Transverse colon (tissue), 4 donors: ENCODE results near the gene PYROXD2. TPM values are rescaled to one million over a fixed set of nuclear protein-coding genes. Genes with fewer than 3 reads are reported as not detected.
A peak's percentile ranks its signal among the peaks of the same experiment; 100 is the strongest.

Source experiments
- DNase-seq: peaks from one replicate; pipeline ENCODE4 v3.0.0-alpha.2; 2019
- H3K27ac ChIP-seq, 4 donors: fragments of 200-600 bp; sonication (generic); 2 replicates each; pipeline ENCODE4 v1.5.1; 2016 to 2018; ENCODE audit warnings: inconsistent platforms in 4 of 4
- H3K27me3 ChIP-seq: fragments of 200-600 bp; sonication (generic); 2 replicates; pipeline ENCODE4 v1.5.1; 2017; ENCODE audit warnings: inconsistent platforms
- H3K36me3 ChIP-seq, 4 donors: fragments of 200-600 bp; sonication (generic); 2 replicates each; pipeline ENCODE4 v1.5.1; 2017 to 2019; ENCODE audit warnings: inconsistent platforms in 4 of 4
- H3K4me1 ChIP-seq, 4 donors: fragments of 200-600 bp; sonication (generic); 2 replicates each; pipeline ENCODE4 v1.5.1; 2017 to 2020; ENCODE audit warnings: inconsistent platforms in 4 of 4
- H3K4me3 ChIP-seq, 4 donors: fragments of 200-600 bp; sonication (generic); 1 replicate in 1 of 4; 2 replicates in 3 of 4; pipeline versions ENCODE4 v1.5.1 to v1.6.1; 2017 to 2019; ENCODE audit warnings: inconsistent platforms in 4 of 4
- H3K9me3 ChIP-seq, 2 donors: fragments of 200-600 bp; sonication (generic); 2 replicates each; pipeline ENCODE4 v1.5.1; 2017 to 2019; ENCODE audit warnings: inconsistent platforms in 2 of 2
- EP300 ChIP-seq: sonication (generic); formaldehyde crosslinking; IDR thresholded peaks from one replicate; pipeline ENCODE4 v1.6.1; 2017; ENCODE audit warnings: antibody characterized with exemption, low read depth
- POLR2A ChIP-seq: fragments of 450-650 bp; IDR thresholded peaks from one replicate; pipeline ENCODE4 v1.6.1; 2016; ENCODE audit warnings: antibody characterized with exemption, mild to moderate bottlenecking, moderate library complexity
- POLR2AphosphoS5 ChIP-seq, 3 donors: sonication (generic); formaldehyde crosslinking; IDR thresholded peaks; one replicate each; pipeline ENCODE4 v1.6.1; 2016; ENCODE audit warnings: antibody characterized with exemption in 3 of 3
- WGBS, 2 donors: methylation state at CpG; one replicate each; pipeline ENCODE4 v1.1.5; 2018; ENCODE audit warnings: low coverage in 1 of 2; 5-methylcytosine and 5-hydroxymethylcytosine counted together
- in situ Hi-C, 4 donors: fragments of 200-750 bp; cut with MboI; loops; one replicate each; pipeline versions ENCODE4 v1.15.0 to v1.15.1; 2017; ENCODE audit warnings: low sequenced_read_pairs in 3 of 4, low pct_ligation_motif_present in 1 of 4, low pct_unique_long_range_greater_than_20kb in 1 of 4
- intact Hi-C: fragments of 100-400 bp; cut with DNase I; formaldehyde crosslinking; loops from one replicate; pipeline ENCODE4 v1.15.1; 2023; ENCODE audit warnings: low total_unique reads
- total RNA-seq, 4 donors: library from RNA; depleted of rRNA; stranded (reverse); fragments of >200 nt; gene quantifications; one replicate each; pipeline ENCODE4 v1.1.0, GENCODE V29; 2016
- TF ChIP-seq, protein P1 (sequence below), 5 experiments: fragments of 200-600 bp in 3 of 5; fragments of 450-650 bp in 2 of 5; sonication (generic) in 3 of 5; IDR thresholded peaks; 1 replicate in 2 of 5; 2 replicates in 3 of 5; pipeline ENCODE4 v1.5.1; 2016 to 2017; ENCODE audit warnings: antibody characterized with exemption in 5 of 5, inconsistent platforms in 3 of 5, mild to moderate bottlenecking in 2 of 5, moderate library complexity in 1 of 5

The PYROXD2 gene
- total RNA-seq, 4 donors from 2014 or later: 3.0 to 14.9 (median 8.4) TPM

DNA sequence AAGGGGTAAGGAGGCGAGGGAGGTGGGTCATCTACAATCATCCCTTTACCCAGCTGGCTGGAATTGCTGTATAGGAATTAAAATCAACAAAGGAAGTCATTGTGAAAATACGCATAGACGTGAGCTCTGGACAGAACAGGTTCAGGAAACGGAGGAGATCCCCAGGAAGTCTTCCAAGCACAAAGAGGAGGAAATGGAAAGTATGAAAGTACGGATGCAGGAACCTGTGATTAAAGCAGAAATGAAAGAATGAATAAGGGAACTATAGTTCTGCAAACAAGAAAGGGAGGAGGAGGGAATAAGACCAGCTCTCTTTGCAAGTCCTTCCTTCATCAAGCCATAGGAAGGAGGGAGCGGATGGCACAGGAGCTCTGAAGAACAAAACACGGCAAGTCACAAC is 61.8 kb downstream of the PYROXD2 start:
- Histone ChIP-seq H3K27me3 (no peaks in the 10 kb centered on the region), H3K9me3 (no peaks in the 10 kb centered on the region), H3K36me3 (no peaks in the 10 kb centered on the region), H3K4me1 (peaks cover 3 to 12% (median 6%) of the 10 kb centered on the region in 4 donors), H3K4me3 (no peak overlapping the region), H3K27ac (no peak overlapping the region)
- intact Hi-C loops (no loop called here), in situ Hi-C loops (no loop called here)
- DNase-seq: no peak
- TF ChIP-seq POLR2A (no peak), EP300 (no peak), POLR2AphosphoS5 (IDR thresholded peaks at IDR 0.05) (no peak)
- TF ChIP-seq, protein P1, sequence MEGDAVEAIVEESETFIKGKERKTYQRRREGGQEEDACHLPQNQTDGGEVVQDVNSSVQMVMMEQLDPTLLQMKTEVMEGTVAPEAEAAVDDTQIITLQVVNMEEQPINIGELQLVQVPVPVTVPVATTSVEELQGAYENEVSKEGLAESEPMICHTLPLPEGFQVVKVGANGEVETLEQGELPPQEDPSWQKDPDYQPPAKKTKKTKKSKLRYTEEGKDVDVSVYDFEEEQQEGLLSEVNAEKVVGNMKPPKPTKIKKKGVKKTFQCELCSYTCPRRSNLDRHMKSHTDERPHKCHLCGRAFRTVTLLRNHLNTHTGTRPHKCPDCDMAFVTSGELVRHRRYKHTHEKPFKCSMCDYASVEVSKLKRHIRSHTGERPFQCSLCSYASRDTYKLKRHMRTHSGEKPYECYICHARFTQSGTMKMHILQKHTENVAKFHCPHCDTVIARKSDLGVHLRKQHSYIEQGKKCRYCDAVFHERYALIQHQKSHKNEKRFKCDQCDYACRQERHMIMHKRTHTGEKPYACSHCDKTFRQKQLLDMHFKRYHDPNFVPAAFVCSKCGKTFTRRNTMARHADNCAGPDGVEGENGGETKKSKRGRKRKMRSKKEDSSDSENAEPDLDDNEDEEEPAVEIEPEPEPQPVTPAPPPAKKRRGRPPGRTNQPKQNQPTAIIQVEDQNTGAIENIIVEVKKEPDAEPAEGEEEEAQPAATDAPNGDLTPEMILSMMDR (IDR thresholded peaks at IDR 0.05): no peak
- 32 to 34% methylated on average over 6 to 7 of the region's 7 CpGs for WGBS, 2 donors

DNA sequence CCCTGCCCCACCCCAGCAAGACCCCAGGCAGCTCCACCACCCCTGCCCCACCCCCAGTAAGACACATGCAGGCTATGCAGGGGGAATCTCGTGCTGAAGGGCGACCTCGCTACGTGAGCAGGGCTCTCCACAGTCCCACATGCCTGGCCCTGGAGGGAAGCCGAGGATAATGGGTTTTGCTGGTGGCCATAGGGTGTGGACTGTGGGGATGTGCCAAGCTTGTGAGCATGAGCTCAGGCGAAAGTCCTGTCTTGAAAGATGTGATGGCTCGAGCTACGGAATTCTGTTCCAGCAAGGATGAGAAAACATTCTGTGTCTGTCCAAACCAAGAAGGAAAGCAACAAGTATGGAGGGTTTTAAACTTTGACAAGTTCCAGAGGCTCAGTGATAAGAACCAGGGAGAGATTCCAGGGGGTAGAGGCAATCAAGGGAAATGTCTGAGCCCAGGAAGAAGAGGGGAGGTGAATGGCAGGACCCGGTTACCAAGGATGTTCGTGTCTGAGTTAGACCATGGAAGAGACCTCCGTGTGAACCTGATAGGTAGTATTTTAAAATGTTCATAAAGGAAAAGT is 63.1 kb downstream of the PYROXD2 start:
- in situ Hi-C loops (no loop called here), intact Hi-C loops (no loop called here)
- no peak overlapping the region for H3K27ac ChIP-seq
- peaks cover 3 to 12% (median 6%) of the 10 kb centered on the region in 4 donors for H3K4me1 ChIP-seq
- H3K36me3 ChIP-seq: no peaks in the 10 kb centered on the region
- WGBS, 2 donors: 74 to 80% methylated on average over 3 to 9 of the region's 11 CpGs
- H3K4me3 ChIP-seq: no peak overlapping the region
- TF ChIP-seq, protein P1 (IDR thresholded peaks at IDR 0.05): no peak
- TF ChIP-seq EP300 (no peak), POLR2AphosphoS5 (IDR thresholded peaks at IDR 0.05) (peak in 1 of 3 donors; percentile 21), POLR2A (no peak)
- H3K27me3 ChIP-seq: no peaks in the 10 kb centered on the region
- no peak for DNase-seq
- H3K9me3 ChIP-seq: no peaks in the 10 kb centered on the region

DNA sequence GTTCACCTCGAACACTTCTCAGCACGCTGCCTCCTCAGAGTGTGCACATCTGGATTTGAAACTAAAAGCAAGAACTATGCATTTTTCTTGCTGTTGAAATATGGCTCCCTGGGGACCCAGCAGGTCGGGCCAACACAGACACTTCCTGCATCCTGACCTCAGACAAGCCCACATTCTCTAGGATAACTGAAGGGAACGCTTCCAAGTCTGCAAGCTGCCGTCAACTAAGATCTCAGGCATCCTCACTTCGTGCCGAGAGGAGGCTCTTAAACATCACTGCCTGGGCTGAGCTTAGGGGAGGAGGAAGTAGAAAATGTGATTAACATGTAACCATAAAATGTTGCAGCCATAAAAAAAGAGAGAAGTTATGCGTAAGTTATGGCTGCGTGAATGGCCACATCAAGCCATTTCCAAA is 65.5 kb downstream of the PYROXD2 start:
- peak overlapping the region in 3 of 4 donors; percentile 20 to 33 (median 32) for H3K27ac ChIP-seq
- intact Hi-C loops (no loop called here), in situ Hi-C loops (no loop called here)
- peak; percentile 38 for DNase-seq
- no peaks in the 10 kb centered on the region for H3K36me3 ChIP-seq
- peaks cover 3 to 12% (median 6%) of the 10 kb centered on the region in 4 donors for H3K4me1 ChIP-seq
- WGBS, 2 donors: 11 to 25% methylated on average over 2 to 9 of the region's 9 CpGs
- H3K9me3 ChIP-seq: no peaks in the 10 kb centered on the region
- H3K4me3 ChIP-seq: no peak overlapping the region
- TF ChIP-seq, protein P1 (IDR thresholded peaks at IDR 0.05): no peak
- TF ChIP-seq POLR2AphosphoS5 (IDR thresholded peaks at IDR 0.05) (peak in 2 of 3 donors; percentile 31 to 61), POLR2A (no peak), EP300 (no peak)
- no peaks in the 10 kb centered on the region for H3K27me3 ChIP-seq

DNA sequence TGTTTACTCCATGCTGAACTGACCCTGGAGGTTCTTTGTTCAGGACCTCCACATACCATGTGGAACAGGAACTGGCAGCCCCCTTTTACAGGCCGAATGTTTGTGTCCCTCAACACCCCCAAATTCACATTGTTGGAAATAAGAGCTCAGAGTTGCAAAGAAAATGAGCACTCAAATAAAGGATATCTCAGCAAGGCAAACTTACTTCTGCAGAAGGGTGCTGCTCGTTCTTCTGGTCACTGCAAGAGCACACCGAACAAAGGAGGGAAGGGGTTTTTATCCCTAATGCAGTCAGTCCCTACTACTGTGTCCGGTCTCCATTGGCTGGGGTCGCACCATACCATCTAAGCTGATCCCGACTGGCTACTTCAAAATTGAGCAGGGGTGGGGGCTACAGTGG is 68.1 kb downstream of the PYROXD2 start:
- intact Hi-C loops (no loop called here), in situ Hi-C loops (no loop called here)
- Histone ChIP-seq H3K27ac (no peak overlapping the region), H3K4me3 (no peak overlapping the region), H3K9me3 (no peaks in the 10 kb centered on the region), H3K4me1 (peaks cover 3 to 12% (median 6%) of the 10 kb centered on the region in 4 donors), H3K27me3 (no peaks in the 10 kb centered on the region), H3K36me3 (no peaks in the 10 kb centered on the region)
- 89% methylated on average over 6 of the region's 6 CpGs; no CpG with 5 or more reads in 1 of the 2 donors for WGBS, 2 donors
- DNase-seq: no peak
- no peak for TF ChIP-seq EP300
- TF ChIP-seq POLR2A: no peak
- TF ChIP-seq POLR2AphosphoS5 (IDR thresholded peaks at IDR 0.05): no peak
- TF ChIP-seq, protein P1 (IDR thresholded peaks at IDR 0.05): no peak
